Panc1 (cell line): Measurements from ENCODE around the gene RFC2. TPM values are rescaled to one million over a fixed set of nuclear protein-coding genes. Genes with fewer than 3 reads are reported as not detected.

ENCODE experiments used
- ATAC-seq: fragments of 200-7000 bp; cut with Tn5 transposase; 2 replicates; pipeline ENCODE4 v1.9.1; 2020; ENCODE audit warnings: mild to moderate bottlenecking, moderate library complexity
- BruUV-seq: library from RNA; stranded (reverse); fragments of 400-500 nt; replicated peaks from 2 replicates; lab custom pipeline; 2021; lab: Mats Ljungman, UMichigan
- CTCF ChIA-PET: fragments of 300-600 bp; sonication (Branson Sonifier 250); formaldehyde crosslinking; loops from one replicate; lab custom pipeline; 2022; ENCODE audit warnings: antibody characterized with exemption; lab: Charles Lee
- POLR2A ChIA-PET: fragments of 300-600 bp; sonication (Branson Sonifier 250); formaldehyde crosslinking; loops from one replicate; lab custom pipeline; 2022; ENCODE audit warnings: antibody characterized with exemption; lab: Charles Lee
- DNase-seq: peaks from one replicate; pipeline ENCODE4 v3.0.0-alpha.2; 2010; ENCODE audit warnings: low read depth, low spot score
- H3K27ac ChIP-seq: 2 replicates; pipeline ENCODE4 v1.5.1; 2011; ENCODE audit warnings: mild to moderate bottlenecking, low read length, inconsistent platforms
- H3K27me3 ChIP-seq: fragments of 200-500 bp; sonication (Bioruptor generic); 2 replicates; pipeline ENCODE4 v1.6.0; 2014; ENCODE audit warnings: low read length, inconsistent platforms; ENCODE audit not compliant: control insufficient read depth, insufficient read depth
- H3K36me3 ChIP-seq: fragments of 200-500 bp; sonication (Bioruptor generic); 2 replicates; pipeline ENCODE4 v1.5.1; 2014; ENCODE audit warnings: inconsistent platforms, mild to moderate bottlenecking, low read length, moderate library complexity; ENCODE audit not compliant: control insufficient read depth, insufficient read depth
- H3K4me1 ChIP-seq: 2 replicates; pipeline ENCODE4 v1.5.1; 2011; ENCODE audit warnings: inconsistent platforms, mild to moderate bottlenecking, low read length, moderate library complexity; ENCODE audit not compliant: control insufficient read depth, insufficient read depth
- H3K4me3 ChIP-seq, 2 experiments: 2 replicates each; pipeline ENCODE4 v1.5.1; 2011 to 2012; ENCODE audit warnings: low read depth in 2 of 2, low read length in 2 of 2, mild to moderate bottlenecking in 2 of 2, inconsistent platforms in 1 of 2, moderate library complexity in 1 of 2
- H3K9me3 ChIP-seq: fragments of 200-500 bp; sonication (Bioruptor generic); 2 replicates; pipeline ENCODE4 v1.5.1; 2014; ENCODE audit warnings: low read depth, mild to moderate bottlenecking, inconsistent platforms, low read length, moderate library complexity; ENCODE audit not compliant: control insufficient read depth, insufficient read depth
- CTCF ChIP-seq: fragments of 450-650 bp; IDR thresholded peaks from 2 replicates; pipeline ENCODE4 v1.5.1; 2017; ENCODE audit warnings: mild to moderate bottlenecking
- POLR2AphosphoS5 ChIP-seq: IDR thresholded peaks from 2 replicates; pipeline ENCODE4 v1.6.1; 2012; ENCODE audit warnings: mild to moderate bottlenecking, low read depth, low read length, moderate library complexity
- REST ChIP-seq, 2 experiments: IDR thresholded peaks; 2 replicates each; pipeline ENCODE4 v1.6.1; 2011 to 2012; ENCODE audit warnings: low read depth in 2 of 2, control low read depth in 1 of 2, low read length in 1 of 2, mild to moderate bottlenecking in 1 of 2, moderate library complexity in 1 of 2; ENCODE audit not compliant: insufficient read depth in 1 of 2
- SIN3A ChIP-seq: IDR thresholded peaks from 2 replicates; pipeline ENCODE4 v1.6.1; 2012; ENCODE audit warnings: low read depth, mild to moderate bottlenecking, low read length, moderate library complexity, borderline replicate concordance; ENCODE audit not compliant: insufficient read depth
- TCF7L2 ChIP-seq: IDR thresholded peaks from 2 replicates; pipeline ENCODE4 v1.6.1; 2011; ENCODE audit warnings: mild to moderate bottlenecking, low read depth, low read length, inconsistent platforms
- in situ Hi-C: cut with HindIII; loops from 2 replicates; pipeline ENCODE4 v1.10.0; 2016; ENCODE audit warnings: low sequenced_read_pairs, low pct_unique_long_range_greater_than_20kb
- intact Hi-C: fragments of 100-400 bp; cut with micrococcal nuclease; formaldehyde crosslinking; loops from one replicate; pipeline ENCODE4 v1.10.0; 2022; ENCODE audit not compliant: unreplicated experiment
- total RNA-seq: library from RNA; stranded (reverse); gene quantifications from one replicate; pipeline ENCODE4 v1.2.1, GENCODE V29; 2021; ENCODE audit not compliant: unreplicated experiment

Gene RFC2
- total RNA-seq, 1 experiment from 2014 or later, result 56.2 TPM

GRCh38 chr7:74202841-74203556 is 51.2 kb downstream of the RFC2 start:
- ChIA-PET CTCF (interaction anchor here (0.5 to 1.1 kb wide), 7 partner anchors 10 to 371 kb away, joined by 3 to 20 read pairs (median 5); no protein-coding TSS in a partner anchor), POLR2A (interaction anchor here (0.7 kb wide), 1 partner anchor 15 kb away, joined by 4 read pairs; no protein-coding TSS in a partner anchor)
- H3K9me3 ChIP-seq, result no peaks in the 10 kb centered on the region
- DNase-seq, result no peak
- ATAC-seq, result peak; percentile 42; the same call in 1 of the 2 replicates
- no peaks in the 10 kb centered on the region for H3K27me3 ChIP-seq
- in situ Hi-C loops (no loop called here), intact Hi-C loops (loop anchor here (10.0 kb wide), 1 partner anchor 138 kb away; no protein-coding TSS in a partner anchor)
- TF ChIP-seq CTCF, result peak; percentile 79
- TF ChIP-seq TCF7L2, result no peak
- no peaks in the 10 kb centered on the region for H3K36me3 ChIP-seq
- no peaks in the 10 kb centered on the region for H3K4me1 ChIP-seq
- BruUV-seq, result no TSS peak
- no peak overlapping the region for H3K4me3 ChIP-seq
- H3K27ac ChIP-seq, result no peak overlapping the region

GRCh38 chr7:74199551-74200355 is 54.4 kb downstream of the RFC2 start:
- ChIA-PET POLR2A (interaction anchor here (0.6 kb wide), 1 partner anchor 132 kb away, joined by 6 read pairs; no protein-coding TSS in a partner anchor), CTCF (interaction anchor here (0.5 to 0.7 kb wide), 3 partner anchors 83 to 376 kb away, joined by 3 to 4 read pairs (median 3); no protein-coding TSS in a partner anchor)
- in situ Hi-C loops, result no loop called here
- H3K4me3 ChIP-seq, result no peak overlapping the region
- H3K9me3 ChIP-seq, result no peaks in the 10 kb centered on the region
- BruUV-seq, result no TSS peak
- intact Hi-C loops, result loop anchor here (10.0 kb wide), 1 partner anchor 135 kb away; no protein-coding TSS in a partner anchor
- H3K27ac ChIP-seq, result no peak overlapping the region
- H3K4me1 ChIP-seq, result no peaks in the 10 kb centered on the region
- ATAC-seq (peak; percentile 50), DNase-seq (no peak)
- H3K36me3 ChIP-seq, result peaks cover 3% of the 10 kb centered on the region; the same call in 1 of the 2 replicates
- TF ChIP-seq SIN3A (no peak), TCF7L2 (no peak), CTCF (no peak), POLR2AphosphoS5 (no peak), REST (IDR thresholded peaks at IDR 0.05; ENCODE audit: insufficient read depth in 1 of 2, low read depth in 2 of 2, low read length in 1 of 2) (no peak)
- no peaks in the 10 kb centered on the region for H3K27me3 ChIP-seq
